Motor neuron (in vitro differentiated cells): ENCODE measurements around the gene HHATL. TPM values are rescaled to one million over a fixed set of nuclear protein-coding genes. Genes with fewer than 3 reads are reported as not detected.

ENCODE experiments used
- ATAC-seq, 8 experiments: fragments of 200-7000 bp; cut with Tn5 transposase; replicated peaks in 6 of 8; 2 replicates each; pipeline ENCODE4 v1.8.0; 2021; ENCODE audit warnings: mild to moderate bottlenecking in 8 of 8, moderate library complexity in 8 of 8
- H3K27ac ChIP-seq, 2 donors: fragments of 250-450 bp; sonication (Bioruptor Pico); 2 replicates each; pipeline ENCODE4 v1.9.0; 2021; ENCODE audit warnings: antibody characterized with exemption in 2 of 2, mild to moderate bottlenecking in 2 of 2, moderate library complexity in 1 of 2
- H3K4me1 ChIP-seq, 2 donors: fragments of 250-450 bp; sonication (Bioruptor Pico); replicated peaks in 1 of 2; 2 replicates each; pipeline ENCODE4 v1.6.1; 2021; ENCODE audit warnings: antibody characterized with exemption in 2 of 2, mild to moderate bottlenecking in 2 of 2, moderate library complexity in 1 of 2
- H3K4me3 ChIP-seq, 5 donors: fragments of 250-450 bp; sonication (Bioruptor Pico); 2 replicates each; pipeline ENCODE4 v1.9.0; 2021; ENCODE audit warnings: antibody characterized with exemption in 5 of 5, mild to moderate bottlenecking in 5 of 5, moderate library complexity in 4 of 5
- WGBS, 10 experiments: fragments of 450-650 bp; shearing (Covaris generic); methylation state at CpG; one replicate each; pipeline ENCODE4 v1.0.0; 2022; 5-methylcytosine and 5-hydroxymethylcytosine counted together
- in situ Hi-C, 9 experiments: fragments of 400-800 bp; cut with MboI; loops; one replicate each; pipeline ENCODE4 v1.15.0; 2021; ENCODE audit warnings: low sequenced_read_pairs in 9 of 9, low pct_unique_long_range_greater_than_20kb in 2 of 9; ENCODE audit not compliant: unreplicated experiment in 9 of 9
- total RNA-seq, 8 experiments: library from RNA; unstranded; fragments of 300-600 nt; gene quantifications; 2 replicates each; pipeline versions ENCODE4 v1.2.3 to v1.2.4, GENCODE V29; 2022

HHATL gene
- total RNA-seq, 8 experiments from 2014 or later = 0.22 to 2.6 (median 1.2) TPM; not detected in 2

DNA sequence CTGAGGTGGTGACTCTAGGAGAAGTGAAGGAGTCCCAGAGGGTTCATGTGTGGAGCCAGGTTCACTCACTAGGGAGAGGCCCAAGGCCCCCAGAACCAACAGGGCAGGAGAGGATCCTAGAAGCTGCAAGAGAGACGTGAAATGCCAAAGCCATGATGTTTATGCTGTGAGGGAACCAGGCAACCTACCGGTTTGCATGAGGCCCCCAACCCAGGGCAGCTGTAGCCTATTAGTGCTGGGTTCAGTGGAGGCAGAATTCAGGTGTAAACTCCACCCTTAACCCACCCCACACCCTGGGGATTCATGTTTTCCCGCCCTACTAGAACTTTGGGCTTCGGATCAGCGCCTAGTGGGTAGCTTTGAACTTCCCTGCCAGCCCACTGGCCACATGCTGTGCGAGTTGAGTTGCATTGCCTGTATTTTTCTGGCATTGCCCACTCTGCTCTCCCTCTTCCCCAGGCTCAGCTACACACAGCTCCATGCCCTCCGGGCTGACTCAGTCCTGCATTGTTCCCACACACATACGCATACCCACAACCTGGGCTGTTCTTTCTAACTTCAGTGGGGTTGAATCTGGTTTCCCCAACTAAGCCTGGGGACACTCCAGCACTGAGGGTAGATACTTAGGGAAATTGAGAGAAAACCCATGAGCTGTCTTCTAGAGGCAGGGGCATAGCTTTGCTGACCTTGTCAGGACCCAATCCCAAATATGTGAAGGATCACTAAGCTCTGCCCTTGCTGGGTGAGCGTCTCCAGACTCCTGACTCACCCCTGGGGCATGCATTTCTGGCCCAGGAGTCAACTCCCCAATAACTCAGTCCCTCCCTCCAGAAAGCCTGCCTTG is 51.1 kb downstream of the HHATL start:
- H3K27ac ChIP-seq = no peak overlapping the region
- peaks cover 18% of the 10 kb centered on the region in 2 donors for H3K4me1 ChIP-seq
- H3K4me3 ChIP-seq = no peak overlapping the region
- 0 to 100% (median 8%) methylated on average over 1 to 4 of the region's 9 CpGs; no CpG with 5 or more reads in 3 of the 10 experiments for WGBS, 10 experiments
- ATAC-seq = peak in 2 of 8 experiments; percentile 3 to 6
- in situ Hi-C loops = loop anchor here in 1 of 9 experiments (10.0 kb wide), 1 partner anchor 93 kb away; no protein-coding TSS in a partner anchor

DNA sequence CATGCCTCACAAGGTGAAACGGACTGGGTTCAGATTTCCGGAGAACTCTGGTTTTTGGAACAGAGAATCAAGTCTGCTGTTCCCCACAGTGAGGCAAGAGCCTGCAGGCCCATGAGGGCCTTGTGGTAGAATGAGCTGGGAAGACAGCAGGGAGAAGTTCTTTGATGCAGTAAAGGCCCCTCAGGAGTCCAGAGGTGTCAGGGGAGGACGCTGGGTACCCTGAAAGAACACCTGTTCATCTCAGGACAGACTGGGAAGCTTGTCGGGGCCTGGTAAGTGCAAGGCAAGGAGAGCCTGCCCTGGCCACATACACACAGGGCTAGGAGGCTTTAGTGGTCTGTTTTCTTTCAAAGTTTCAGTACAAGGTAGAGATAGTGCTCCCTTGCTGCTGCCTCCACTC is 52.8 kb downstream of the HHATL start:
- ATAC-seq = no peak
- Histone ChIP-seq H3K4me1 (peaks cover 10 to 18% of the 10 kb centered on the region in 2 donors), H3K4me3 (no peak overlapping the region), H3K27ac (no peak overlapping the region)
- 90 to 100% (median 100%) methylated on average over 1 to 3 of the region's 4 CpGs; no CpG with 5 or more reads in 4 of the 10 experiments for WGBS, 10 experiments
- in situ Hi-C loops = loop anchor here in 1 of 9 experiments (10.0 kb wide), 1 partner anchor 95 kb away; no protein-coding TSS in a partner anchor

DNA sequence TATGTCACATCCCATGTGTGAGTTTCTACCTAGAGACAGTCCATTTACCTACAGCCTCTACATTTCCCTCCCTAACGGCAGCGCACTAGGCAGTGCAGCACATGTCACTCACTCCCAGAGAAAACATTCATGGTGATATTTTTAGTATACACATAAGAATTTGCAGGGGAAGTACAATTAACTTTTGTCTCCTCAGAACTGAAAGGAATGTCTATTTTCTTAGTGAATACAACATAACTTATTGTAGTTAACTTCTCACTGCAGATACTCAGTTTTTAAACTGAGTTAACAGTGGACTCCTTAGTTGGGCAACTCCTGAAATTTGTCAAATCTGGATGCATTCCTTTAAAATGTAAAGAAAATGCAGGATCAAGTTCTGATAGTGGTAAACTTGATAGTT is 53.6 kb downstream of the HHATL start:
- Histone ChIP-seq H3K4me1 (peaks cover 10 to 18% of the 10 kb centered on the region in 2 donors), H3K4me3 (no peak overlapping the region), H3K27ac (no peak overlapping the region)
- in situ Hi-C loops = no loop called here
- WGBS, 10 experiments = 69 to 100% (median 92%) methylated on average over 2 of the region's 2 CpGs; no CpG with 5 or more reads in 3 of the 10 experiments
- no peak for ATAC-seq

DNA sequence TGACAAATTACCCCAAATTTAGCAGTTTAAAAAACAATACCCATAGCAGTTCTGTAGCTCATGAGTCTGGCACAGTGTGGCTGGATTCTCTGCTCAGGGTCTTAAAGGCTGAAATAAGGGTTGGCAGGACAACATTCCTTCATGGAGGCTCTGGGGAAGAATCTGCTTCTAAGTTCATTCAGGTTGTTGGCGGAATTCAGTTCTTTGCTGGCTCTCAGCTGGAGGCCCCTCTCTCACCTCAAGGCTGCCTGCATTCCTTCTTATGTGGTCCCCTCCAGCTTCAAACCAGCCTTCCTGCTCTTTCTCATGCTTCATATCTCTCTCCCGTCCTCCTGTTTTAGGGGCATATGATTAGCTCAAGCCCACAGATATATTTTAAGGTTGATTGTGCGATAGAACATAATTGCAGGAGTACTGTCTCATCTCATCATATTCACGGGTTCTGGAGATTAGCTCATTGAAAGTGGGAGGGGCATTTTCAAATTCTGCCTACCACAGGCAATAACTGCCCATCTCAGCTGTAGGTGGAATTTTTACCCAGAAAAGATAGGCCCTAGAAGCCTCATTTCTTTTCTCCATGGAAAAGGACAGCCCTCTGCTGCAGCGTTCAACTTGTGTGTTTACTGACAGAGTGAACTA is 54.7 kb downstream of the HHATL start:
- in situ Hi-C loops = no loop called here
- ATAC-seq = no peak
- Histone ChIP-seq H3K4me3 (no peak overlapping the region), H3K27ac (no peak overlapping the region), H3K4me1 (peaks cover 3 to 11% of the 10 kb centered on the region in 2 donors)
- WGBS, 10 experiments = 67 to 100% (median 93%) methylated on average over 1 to 5 of the region's 5 CpGs; no CpG with 5 or more reads in 1 of the 10 experiments

Other genes with a start within 250 kb of the HHATL start
- 1 to 10 TPM in 2 of 8 experiments, under 1 TPM in 6; 0.21 to 2.9 (median 0.59) TPM for gene VIPR1, start 200.2 kb downstream of the HHATL start, total RNA-seq
- gene SEC22C, start 120.8 kb downstream of the HHATL start, total RNA-seq = 10 to 100 TPM; 26.5 to 56.6 (median 32.5) TPM
- 10 to 100 TPM; 20.0 to 41.6 (median 33.1) TPM for gene SS18L2, start 111.9 kb downstream of the HHATL start, total RNA-seq
- gene NKTR, start 102.1 kb downstream of the HHATL start, total RNA-seq = 100 to 1,000 TPM in 2 of 8 experiments, 10 to 100 TPM in 6; 44.4 to 140 (median 76.5) TPM
- 10 to 100 TPM in 3 of 8 experiments, 1 to 10 TPM in 5; 3.3 to 20.7 (median 7.7) TPM for gene ZBTB47, start 49.1 kb downstream of the HHATL start, total RNA-seq
- under 1 TPM in 3 of 8 experiments, not detected in 5; 0.05 to 0.38 (median 0.15) TPM for gene KLHL40, start 17.3 kb downstream of the HHATL start, total RNA-seq
- gene CCDC13, start 70.5 kb upstream of the HHATL start, total RNA-seq = 10 to 100 TPM in 1 of 8 experiments, 1 to 10 TPM in 7; 1.0 to 18.8 (median 1.5) TPM
- gene HIGD1A, start 101.7 kb upstream of the HHATL start, total RNA-seq = 100 to 1,000 TPM; 126 to 236 (median 151) TPM
- gene ACKR2, start 106.6 kb upstream of the HHATL start, total RNA-seq = under 1 TPM in 7 of 8 experiments, not detected in 1; 0.31 to 0.87 (median 0.38) TPM
- gene CYP8B1, start 173.1 kb upstream of the HHATL start, total RNA-seq = under 1 TPM in 7 of 8 experiments, not detected in 1; 0.05 to 0.81 (median 0.14) TPM
- gene ZNF662, start 203.3 kb upstream of the HHATL start, total RNA-seq = 10 to 100 TPM in 1 of 8 experiments, 1 to 10 TPM in 5, under 1 TPM in 1, not detected in 1; 0.35 to 10.3 (median 6.3) TPM